Femur (tissue), 1 donor: ENCODE data around the gene FAM83G.
"Not testable (repeated sequence)": the region's sequence is repeated elsewhere in the genome, so short reads cannot be mapped to it uniquely, and the experiment has no call there.

Source experiments
- DNase-seq: peaks from one replicate; pipeline ENCODE4 v3.0.0-alpha.2; 2017

Gene FAM83G

GRCh38 chr17:18950944-18951905 is 53.3 kb downstream of the FAM83G start:
- DNase-seq, result no peak

- no peak for DNase-seq
Observed at GRCh38 chr17:18950346-18950745, 54.2 kb downstream of the FAM83G start.

GRCh38 chr17:18949566-18949965 is 55.0 kb downstream of the FAM83G start:
- no peak for DNase-seq

GRCh38 chr17:18948476-18949006 is 56.0 kb downstream of the FAM83G start:
- no peak for DNase-seq

- DNase-seq, result no peak
Observed at GRCh38 chr17:18947866-18948265, 56.7 kb downstream of the FAM83G start.

- no peak for DNase-seq
Observed at GRCh38 chr17:18946536-18946935, 58.0 kb downstream of the FAM83G start.

- DNase-seq, result no peak
Observed at GRCh38 chr17:18944646-18945045, 59.9 kb downstream of the FAM83G start.

- DNase-seq, result no peak
Observed at GRCh38 chr17:18938692-18939023, 65.9 kb downstream of the FAM83G start.

GRCh38 chr17:18937981-18938691 is 66.4 kb downstream of the FAM83G start:
- DNase-seq, result no peak

GRCh38 chr17:18933102-18934058 is 71.2 kb downstream of the FAM83G start:
- DNase-seq, result no peak

GRCh38 chr17:18932360-18933055 is 72.1 kb downstream of the FAM83G start:
- no peak for DNase-seq

GRCh38 chr17:18928628-18929125 is 75.9 kb downstream of the FAM83G start:
- no peak for DNase-seq

GRCh38 chr17:18925187-18925586 is 79.4 kb downstream of the FAM83G start:
- no peak for DNase-seq

GRCh38 chr17:18922596-18922995 is 82.0 kb downstream of the FAM83G start:
- DNase-seq, result not testable (repeated sequence)

GRCh38 chr17:18921912-18922451 is 82.6 kb downstream of the FAM83G start:
- no peak for DNase-seq

- no peak for DNase-seq
Observed at GRCh38 chr17:18921485-18921884, 83.1 kb downstream of the FAM83G start.

- no peak for DNase-seq
Observed at GRCh38 chr17:18920911-18921441, 83.6 kb downstream of the FAM83G start.

- no peak for DNase-seq
Observed at GRCh38 chr17:18919963-18920362, 84.6 kb downstream of the FAM83G start.
